ENCODE results near the gene COMMD6.

COMMD6 gene

DNA sequence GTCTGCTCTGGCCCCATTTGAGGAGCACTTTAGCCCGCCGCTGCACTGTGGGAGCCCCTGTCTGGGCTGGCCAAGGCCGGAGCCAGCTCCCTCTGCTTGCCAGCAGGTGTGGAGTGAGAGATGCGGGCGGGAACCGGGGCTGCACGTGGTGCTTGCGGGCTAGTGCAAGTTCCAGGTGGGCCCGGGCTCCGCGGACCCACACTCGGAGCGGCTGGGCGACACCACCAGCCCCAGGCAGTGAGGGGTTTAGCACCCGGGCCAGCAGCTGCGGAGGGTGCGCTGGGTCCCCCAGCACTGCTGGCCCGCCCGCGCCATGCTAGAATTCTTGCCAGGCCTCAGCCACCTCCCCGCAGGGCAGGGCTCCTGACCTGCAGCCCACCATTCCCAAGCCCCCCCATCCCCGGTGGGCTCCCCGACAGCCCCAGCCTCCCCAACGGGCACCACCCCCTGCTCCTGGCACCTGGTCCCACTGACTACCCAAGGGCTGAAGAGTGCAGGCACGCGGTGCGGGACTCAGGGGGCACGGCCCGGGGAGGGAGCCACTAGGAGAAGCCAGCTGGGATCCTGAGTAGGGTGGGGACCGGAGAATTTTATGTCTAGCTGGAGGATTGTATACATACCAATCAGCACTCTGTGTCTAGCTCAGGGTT lies 19.1 kb downstream of the COMMD6 start:
- TF ChIP-seq ZNF70 (CRISPR knock-in tag; IDR thresholded peaks at IDR 0.05) (no peak), PATZ1 (CRISPR knock-in tag; IDR thresholded peaks at IDR 0.05; ENCODE audit: borderline replicate concordance) (no peak), CSDC2 (CRISPR knock-in tag; IDR thresholded peaks at IDR 0.05) (no peak), ZNF8 (CRISPR knock-in tag; IDR thresholded peaks at IDR 0.05) (no peak), ZFP30 (CRISPR knock-in tag; IDR thresholded peaks at IDR 0.05) (no peak), ZNF565 (CRISPR knock-in tag; conservative IDR thresholded peaks at IDR 0.05; ENCODE audit: low read depth) (no peak), ISL1 (CRISPR knock-in tag; IDR thresholded peaks at IDR 0.05) (no peak), TCF4 (CRISPR knock-in tag; IDR thresholded peaks at IDR 0.05; ENCODE audit: borderline replicate concordance) (no peak), PPARA (CRISPR knock-in tag; IDR thresholded peaks at IDR 0.05; ENCODE audit: borderline replicate concordance) (no peak), SNAI2 (CRISPR knock-in tag; IDR thresholded peaks at IDR 0.05) (no peak), ARNTL (CRISPR knock-in tag; IDR thresholded peaks at IDR 0.05; ENCODE audit: borderline replicate concordance, low read depth) (no peak), ZC3H10 (CRISPR knock-in tag; IDR thresholded peaks at IDR 0.05) (no peak), POU6F1 (CRISPR knock-in tag; IDR thresholded peaks at IDR 0.05; ENCODE audit: borderline replicate concordance, low read depth) (no peak), OSR1 (CRISPR knock-in tag; IDR thresholded peaks at IDR 0.05) (no peak), BACH2 (CRISPR knock-in tag; IDR thresholded peaks at IDR 0.05; ENCODE audit: borderline replicate concordance) (no peak), GLIS3 (CRISPR knock-in tag; IDR thresholded peaks at IDR 0.05) (no peak), CSRNP3 (CRISPR knock-in tag; IDR thresholded peaks at IDR 0.05) (no peak), ZFP3 (CRISPR knock-in tag; IDR thresholded peaks at IDR 0.05) (no peak)
- TF ChIP-seq, protein P1, sequence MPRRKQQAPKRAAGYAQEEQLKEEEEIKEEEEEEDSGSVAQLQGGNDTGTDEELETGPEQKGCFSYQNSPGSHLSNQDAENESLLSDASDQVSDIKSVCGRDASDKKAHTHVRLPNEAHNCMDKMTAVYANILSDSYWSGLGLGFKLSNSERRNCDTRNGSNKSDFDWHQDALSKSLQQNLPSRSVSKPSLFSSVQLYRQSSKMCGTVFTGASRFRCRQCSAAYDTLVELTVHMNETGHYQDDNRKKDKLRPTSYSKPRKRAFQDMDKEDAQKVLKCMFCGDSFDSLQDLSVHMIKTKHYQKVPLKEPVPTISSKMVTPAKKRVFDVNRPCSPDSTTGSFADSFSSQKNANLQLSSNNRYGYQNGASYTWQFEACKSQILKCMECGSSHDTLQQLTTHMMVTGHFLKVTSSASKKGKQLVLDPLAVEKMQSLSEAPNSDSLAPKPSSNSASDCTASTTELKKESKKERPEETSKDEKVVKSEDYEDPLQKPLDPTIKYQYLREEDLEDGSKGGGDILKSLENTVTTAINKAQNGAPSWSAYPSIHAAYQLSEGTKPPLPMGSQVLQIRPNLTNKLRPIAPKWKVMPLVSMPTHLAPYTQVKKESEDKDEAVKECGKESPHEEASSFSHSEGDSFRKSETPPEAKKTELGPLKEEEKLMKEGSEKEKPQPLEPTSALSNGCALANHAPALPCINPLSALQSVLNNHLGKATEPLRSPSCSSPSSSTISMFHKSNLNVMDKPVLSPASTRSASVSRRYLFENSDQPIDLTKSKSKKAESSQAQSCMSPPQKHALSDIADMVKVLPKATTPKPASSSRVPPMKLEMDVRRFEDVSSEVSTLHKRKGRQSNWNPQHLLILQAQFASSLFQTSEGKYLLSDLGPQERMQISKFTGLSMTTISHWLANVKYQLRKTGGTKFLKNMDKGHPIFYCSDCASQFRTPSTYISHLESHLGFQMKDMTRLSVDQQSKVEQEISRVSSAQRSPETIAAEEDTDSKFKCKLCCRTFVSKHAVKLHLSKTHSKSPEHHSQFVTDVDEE (CRISPR knock-in tag; IDR thresholded peaks at IDR 0.05), result no peak
- TF ChIP-seq, protein P2, sequence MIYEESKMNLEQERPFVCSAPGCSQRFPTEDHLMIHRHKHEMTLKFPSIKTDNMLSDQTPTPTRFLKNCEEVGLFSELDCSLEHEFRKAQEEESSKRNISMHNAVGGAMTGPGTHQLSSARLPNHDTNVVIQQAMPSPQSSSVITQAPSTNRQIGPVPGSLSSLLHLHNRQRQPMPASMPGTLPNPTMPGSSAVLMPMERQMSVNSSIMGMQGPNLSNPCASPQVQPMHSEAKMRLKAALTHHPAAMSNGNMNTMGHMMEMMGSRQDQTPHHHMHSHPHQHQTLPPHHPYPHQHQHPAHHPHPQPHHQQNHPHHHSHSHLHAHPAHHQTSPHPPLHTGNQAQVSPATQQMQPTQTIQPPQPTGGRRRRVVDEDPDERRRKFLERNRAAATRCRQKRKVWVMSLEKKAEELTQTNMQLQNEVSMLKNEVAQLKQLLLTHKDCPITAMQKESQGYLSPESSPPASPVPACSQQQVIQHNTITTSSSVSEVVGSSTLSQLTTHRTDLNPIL (CRISPR knock-in tag; IDR thresholded peaks at IDR 0.05; ENCODE audit: low read depth), result no peak
- ATAC-seq, result no peak

- TF ChIP-seq BACH2 (CRISPR knock-in tag; IDR thresholded peaks at IDR 0.05; ENCODE audit: borderline replicate concordance) (no peak), RARB (CRISPR knock-in tag; IDR thresholded peaks at IDR 0.05) (no peak), PPARA (CRISPR knock-in tag; IDR thresholded peaks at IDR 0.05; ENCODE audit: borderline replicate concordance) (no peak)
- no peak for ATAC-seq
These were observed 23.3 kb downstream of the COMMD6 start for GRCh38 chr13:75514080-75514995.

Data from SK-N-SH treated with all-trans-retinoic acid at 6 μM for 48 hours (cell line).